ENCODE data around the gene DEGS2. TPM values are rescaled to one million over a fixed set of nuclear protein-coding genes. Genes with fewer than 3 reads are reported as not detected.
"Not testable (repeated sequence)": the region's sequence is repeated elsewhere in the genome, so short reads cannot be mapped to it uniquely, and the experiment has no call there.

Gene DEGS2
- total RNA-seq, 1 donor from 2014 or later: not detected

DNA sequence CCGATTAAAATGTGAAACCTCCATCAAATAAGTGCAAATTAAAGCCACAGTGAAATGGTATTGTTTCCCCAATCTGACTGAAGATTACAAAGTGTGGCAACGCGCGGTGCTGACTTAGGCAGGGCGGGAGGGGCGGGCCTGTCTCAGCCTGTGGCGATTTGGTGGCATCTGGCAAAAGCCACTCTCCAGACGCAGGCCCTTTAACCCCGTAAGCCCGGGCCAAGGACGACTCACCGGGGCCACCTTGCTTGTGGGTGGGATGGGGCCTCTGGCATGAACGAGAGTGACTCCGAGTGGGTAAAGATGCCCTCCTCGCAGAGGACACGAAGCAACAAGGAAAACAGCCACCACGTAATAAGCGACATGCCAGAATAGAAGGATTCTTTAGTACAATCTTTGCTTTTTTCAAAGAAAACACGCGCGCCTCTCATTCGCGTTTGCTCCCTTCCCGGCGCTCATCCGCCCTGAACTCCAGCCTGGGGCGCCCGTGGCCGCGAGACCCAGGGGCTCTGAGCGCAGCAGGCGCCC, 815 bp downstream of the DEGS2 start:
- Histone ChIP-seq H3K36me3 (no peaks in the 10 kb centered on the region), H3K4me1 (peaks cover 15% of the 10 kb centered on the region), H3K9me3 (replicated peaks) (peaks cover 13% of the 10 kb centered on the region), H3K4me3 (peak overlapping the region; percentile 61), H3K27ac (replicated peaks) (no peak overlapping the region), H3K27me3 (ENCODE audit: low read depth) (peaks cover 73% of the 10 kb centered on the region)
- no peak for DNase-seq
- TF ChIP-seq, protein P1, sequence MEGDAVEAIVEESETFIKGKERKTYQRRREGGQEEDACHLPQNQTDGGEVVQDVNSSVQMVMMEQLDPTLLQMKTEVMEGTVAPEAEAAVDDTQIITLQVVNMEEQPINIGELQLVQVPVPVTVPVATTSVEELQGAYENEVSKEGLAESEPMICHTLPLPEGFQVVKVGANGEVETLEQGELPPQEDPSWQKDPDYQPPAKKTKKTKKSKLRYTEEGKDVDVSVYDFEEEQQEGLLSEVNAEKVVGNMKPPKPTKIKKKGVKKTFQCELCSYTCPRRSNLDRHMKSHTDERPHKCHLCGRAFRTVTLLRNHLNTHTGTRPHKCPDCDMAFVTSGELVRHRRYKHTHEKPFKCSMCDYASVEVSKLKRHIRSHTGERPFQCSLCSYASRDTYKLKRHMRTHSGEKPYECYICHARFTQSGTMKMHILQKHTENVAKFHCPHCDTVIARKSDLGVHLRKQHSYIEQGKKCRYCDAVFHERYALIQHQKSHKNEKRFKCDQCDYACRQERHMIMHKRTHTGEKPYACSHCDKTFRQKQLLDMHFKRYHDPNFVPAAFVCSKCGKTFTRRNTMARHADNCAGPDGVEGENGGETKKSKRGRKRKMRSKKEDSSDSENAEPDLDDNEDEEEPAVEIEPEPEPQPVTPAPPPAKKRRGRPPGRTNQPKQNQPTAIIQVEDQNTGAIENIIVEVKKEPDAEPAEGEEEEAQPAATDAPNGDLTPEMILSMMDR (IDR thresholded peaks at IDR 0.05; ENCODE audit: borderline replicate concordance): no peak
- intact Hi-C loops (cut with micrococcal nuclease): no loop called here

DNA sequence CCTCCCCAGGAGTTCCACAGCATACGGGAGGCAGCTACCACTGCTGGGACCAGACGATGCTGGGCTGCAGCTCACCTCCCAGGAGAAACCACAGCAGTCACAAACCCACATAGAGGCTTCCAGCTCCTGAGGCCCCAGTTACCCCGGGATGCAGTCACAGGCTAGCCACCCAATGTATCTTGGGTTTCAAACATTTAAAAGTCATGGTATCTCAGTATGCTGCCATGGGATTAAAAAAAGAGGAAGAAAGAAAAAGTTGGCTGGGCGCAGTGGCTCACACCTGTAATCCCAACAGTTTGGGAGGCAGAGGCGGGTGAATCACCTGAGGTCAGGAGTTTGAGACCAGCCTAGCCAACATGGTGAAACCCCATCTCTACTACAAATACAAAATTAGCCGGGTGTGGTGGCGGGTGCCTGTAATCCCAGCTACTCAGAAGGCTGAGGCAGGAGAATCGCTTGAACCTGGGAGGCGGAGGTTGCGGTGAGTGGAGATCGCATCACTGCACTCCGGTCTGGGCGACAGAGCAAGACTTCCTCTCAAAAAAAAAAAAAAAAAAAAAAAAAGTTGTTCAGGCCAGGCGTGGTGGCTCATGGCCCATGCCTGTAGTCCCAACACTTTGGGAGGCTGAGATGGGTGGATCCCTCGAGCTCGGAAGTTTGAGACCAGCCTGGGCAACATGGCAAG, 1.8 kb downstream of the DEGS2 start:
- Histone ChIP-seq H3K4me1 (peaks cover 15% of the 10 kb centered on the region), H3K9me3 (replicated peaks) (peaks cover 13% of the 10 kb centered on the region), H3K27me3 (ENCODE audit: low read depth) (peaks cover 73% of the 10 kb centered on the region)
- H3K27ac ChIP-seq (replicated peaks); intact Hi-C loops (cut with micrococcal nuclease); H3K36me3 ChIP-seq; H3K4me3 ChIP-seq; DNase-seq: not testable (repeated sequence)

GRCh38 chr14:100156776-100157175, 2.7 kb downstream of the DEGS2 start:
- TF ChIP-seq, protein P1 (IDR thresholded peaks at IDR 0.05; ENCODE audit: borderline replicate concordance): no peak
- peaks cover 72% of the 10 kb centered on the region for H3K27me3 ChIP-seq (ENCODE audit: low read depth)
- peaks cover 15% of the 10 kb centered on the region for H3K4me1 ChIP-seq
- no peak for DNase-seq
- H3K4me3 ChIP-seq: no peak overlapping the region
- H3K36me3 ChIP-seq: no peaks in the 10 kb centered on the region
- intact Hi-C loops (cut with micrococcal nuclease): no loop called here
- H3K9me3 ChIP-seq (replicated peaks): peaks cover 13% of the 10 kb centered on the region
- H3K27ac ChIP-seq (replicated peaks): no peak overlapping the region

DNA sequence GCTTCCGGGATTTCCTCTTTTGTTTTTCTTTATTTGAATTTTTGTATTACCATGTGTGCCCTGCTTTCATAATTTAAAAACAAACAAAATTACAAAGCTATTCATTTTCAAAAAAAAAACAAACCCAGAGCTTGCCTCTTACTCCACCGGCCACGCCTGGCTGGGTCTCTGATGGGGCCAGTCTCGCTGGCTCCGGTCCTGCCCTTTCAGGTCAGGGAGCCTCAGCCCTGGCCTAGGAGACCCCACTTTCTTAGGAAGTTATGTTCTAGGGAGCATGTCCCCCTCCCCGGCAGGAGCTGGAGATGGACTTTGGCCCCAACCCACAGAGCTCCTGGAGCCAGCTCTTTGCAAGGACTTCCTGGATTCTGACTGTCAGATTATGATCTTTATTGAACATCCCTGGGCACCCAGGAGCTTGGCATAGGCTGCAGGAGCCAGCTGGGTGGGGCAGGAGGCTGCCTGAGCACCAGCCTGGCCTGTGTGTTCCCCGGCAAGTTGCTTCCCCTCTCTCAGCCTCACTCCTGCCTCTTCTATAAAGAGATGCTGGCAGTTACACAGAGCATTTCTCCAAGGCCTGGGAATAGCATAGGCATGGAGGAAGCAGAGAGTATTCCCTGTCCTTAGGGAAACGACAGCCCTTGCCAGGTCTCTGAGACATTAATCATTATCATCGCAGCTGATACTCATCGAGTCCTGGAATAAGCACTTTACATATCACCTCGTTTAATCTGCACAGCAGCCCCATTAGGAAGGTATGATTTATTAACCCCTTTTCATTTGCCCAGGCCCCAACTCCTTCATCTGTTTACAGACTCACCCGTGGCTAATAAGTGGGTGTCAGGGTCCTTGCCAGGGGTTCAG, 3.5 kb downstream of the DEGS2 start:
- intact Hi-C loops (cut with micrococcal nuclease): no loop called here
- peaks cover 13% of the 10 kb centered on the region for H3K9me3 ChIP-seq (replicated peaks)
- no peak for DNase-seq
- no peaks in the 10 kb centered on the region for H3K36me3 ChIP-seq
- H3K27me3 ChIP-seq (ENCODE audit: low read depth): peaks cover 71% of the 10 kb centered on the region
- peaks cover 15% of the 10 kb centered on the region for H3K4me1 ChIP-seq
- H3K27ac ChIP-seq (replicated peaks): no peak overlapping the region
- TF ChIP-seq, protein P1 (IDR thresholded peaks at IDR 0.05; ENCODE audit: borderline replicate concordance): no peak
- H3K4me3 ChIP-seq: no peak overlapping the region

GRCh38 chr14:100155049-100155621, 4.3 kb downstream of the DEGS2 start:
- TF ChIP-seq, protein P1 (IDR thresholded peaks at IDR 0.05; ENCODE audit: borderline replicate concordance): peak; percentile 50
- DNase-seq: no peak

More at GRCh38 chr14:100155049-100155621, 4.3 kb downstream of the DEGS2 start:
- Histone ChIP-seq H3K27me3 (ENCODE audit: low read depth) (peaks cover 71% of the 10 kb centered on the region), H3K4me3 (no peak overlapping the region), H3K4me1 (peaks cover 15% of the 10 kb centered on the region), H3K36me3 (no peaks in the 10 kb centered on the region), H3K27ac (replicated peaks) (no peak overlapping the region), H3K9me3 (replicated peaks) (peaks cover 13% of the 10 kb centered on the region)
- intact Hi-C loops (cut with micrococcal nuclease): no loop called here
